Gastroesophageal sphincter (tissue), 4 donors: Measurements from ENCODE around the gene CPT1B. TPM values are rescaled to one million over a fixed set of nuclear protein-coding genes. Genes with fewer than 3 reads are reported as not detected.

ENCODE experiments used
- ATAC-seq: fragments of 150-250 bp; one replicate; pipeline ENCODE4 v1.9.1; 2016; ENCODE audit warnings: mild to moderate bottlenecking, moderate library complexity
- H3K27ac ChIP-seq, 4 donors: fragments of 200-600 bp; sonication (generic) in 3 of 4; 1 replicate in 3 of 4; 2 replicates in 1 of 4; pipeline ENCODE4 v1.5.1; 2016 to 2019
- H3K27me3 ChIP-seq: fragments of 200-600 bp; sonication (generic); one replicate; pipeline ENCODE4 v1.5.1; 2019
- H3K36me3 ChIP-seq, 2 donors: fragments of 200-600 bp; sonication (generic); one replicate each; pipeline ENCODE4 v1.5.1; 2019; ENCODE audit warnings: control low read depth in 1 of 2
- H3K4me1 ChIP-seq, 3 donors: fragments of 200-600 bp; sonication (generic); 1 replicate in 2 of 3; 2 replicates in 1 of 3; pipeline ENCODE4 v1.5.1; 2016 to 2019; ENCODE audit warnings: control low read depth in 2 of 3
- H3K4me3 ChIP-seq, 2 donors: fragments of 200-600 bp; sonication (generic); one replicate each; pipeline ENCODE4 v1.5.1; 2019; ENCODE audit warnings: mild to moderate bottlenecking in 1 of 2, moderate library complexity in 1 of 2
- H3K9me3 ChIP-seq, 3 donors: fragments of 200-600 bp; sonication (generic); one replicate each; pipeline ENCODE4 v1.5.1; 2017 to 2019; ENCODE audit warnings: control low read depth in 2 of 3
- EP300 ChIP-seq: sonication (generic); formaldehyde crosslinking; IDR thresholded peaks from one replicate; pipeline ENCODE4 v1.6.1; 2017; ENCODE audit warnings: antibody characterized with exemption, mild to moderate bottlenecking
- POLR2A ChIP-seq, 2 donors: fragments of 450-650 bp; IDR thresholded peaks; one replicate each; pipeline ENCODE4 v1.6.1; 2017; ENCODE audit warnings: antibody characterized with exemption in 2 of 2, mild to moderate bottlenecking in 2 of 2, moderate library complexity in 1 of 2
- POLR2AphosphoS5 ChIP-seq: sonication (generic); formaldehyde crosslinking; IDR thresholded peaks from one replicate; pipeline ENCODE4 v1.6.1; 2017; ENCODE audit warnings: antibody characterized with exemption
- WGBS, 2 donors: methylation state at CpG; one replicate each; pipeline ENCODE4 v1.1.5; 2018; ENCODE audit warnings: low coverage in 1 of 2; 5-methylcytosine and 5-hydroxymethylcytosine counted together
- total RNA-seq, 4 donors: library from RNA; depleted of rRNA; stranded (reverse); fragments of >200 nt; gene quantifications; one replicate each; pipeline ENCODE4 v1.1.0, GENCODE V29; 2016
- TF ChIP-seq, protein P1 (sequence below), 4 experiments: fragments of 200-600 bp in 2 of 4; fragments of 450-650 bp in 2 of 4; sonication (generic) in 1 of 4; IDR thresholded peaks; one replicate each; pipeline ENCODE4 v1.5.1; 2017 to 2019; ENCODE audit warnings: antibody characterized with exemption in 4 of 4, mild to moderate bottlenecking in 2 of 4, moderate library complexity in 2 of 4

CPT1B gene
- total RNA-seq, 4 donors from 2014 or later: 3.1 to 13.4 (median 6.5) TPM

DNA sequence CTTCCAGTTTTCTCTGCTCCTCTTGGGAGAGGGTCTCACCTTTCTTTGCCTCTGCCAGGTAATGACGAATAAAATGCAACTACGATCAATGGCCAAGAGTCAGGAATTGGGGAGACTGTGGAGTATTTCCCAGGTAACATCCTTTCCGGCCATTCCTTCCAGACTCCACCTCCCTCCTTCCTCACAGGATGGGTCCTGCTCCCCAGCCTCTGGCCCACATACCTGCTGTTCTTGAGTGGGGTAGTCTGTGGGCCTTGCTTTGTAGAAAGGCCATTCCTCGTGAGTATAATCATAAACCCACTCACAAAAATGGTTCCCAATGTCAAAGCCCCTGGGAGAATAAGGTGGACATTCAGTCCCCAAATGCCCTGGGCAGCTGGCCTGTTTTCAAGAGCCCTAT lies 1.5 kb upstream of the CPT1B start:
- H3K4me3 ChIP-seq: no peak overlapping the region
- 96 to 100% methylated on average over 1 to 3 of the region's 4 CpGs for WGBS, 2 donors
- peaks cover 0 to 15% of the 10 kb centered on the region in 2 donors for H3K36me3 ChIP-seq
- no peak for ATAC-seq
- H3K27ac ChIP-seq: no peak overlapping the region
- TF ChIP-seq POLR2A (IDR thresholded peaks at IDR 0.05) (no peak), POLR2AphosphoS5 (no peak), EP300 (no peak)
- TF ChIP-seq, protein P1, sequence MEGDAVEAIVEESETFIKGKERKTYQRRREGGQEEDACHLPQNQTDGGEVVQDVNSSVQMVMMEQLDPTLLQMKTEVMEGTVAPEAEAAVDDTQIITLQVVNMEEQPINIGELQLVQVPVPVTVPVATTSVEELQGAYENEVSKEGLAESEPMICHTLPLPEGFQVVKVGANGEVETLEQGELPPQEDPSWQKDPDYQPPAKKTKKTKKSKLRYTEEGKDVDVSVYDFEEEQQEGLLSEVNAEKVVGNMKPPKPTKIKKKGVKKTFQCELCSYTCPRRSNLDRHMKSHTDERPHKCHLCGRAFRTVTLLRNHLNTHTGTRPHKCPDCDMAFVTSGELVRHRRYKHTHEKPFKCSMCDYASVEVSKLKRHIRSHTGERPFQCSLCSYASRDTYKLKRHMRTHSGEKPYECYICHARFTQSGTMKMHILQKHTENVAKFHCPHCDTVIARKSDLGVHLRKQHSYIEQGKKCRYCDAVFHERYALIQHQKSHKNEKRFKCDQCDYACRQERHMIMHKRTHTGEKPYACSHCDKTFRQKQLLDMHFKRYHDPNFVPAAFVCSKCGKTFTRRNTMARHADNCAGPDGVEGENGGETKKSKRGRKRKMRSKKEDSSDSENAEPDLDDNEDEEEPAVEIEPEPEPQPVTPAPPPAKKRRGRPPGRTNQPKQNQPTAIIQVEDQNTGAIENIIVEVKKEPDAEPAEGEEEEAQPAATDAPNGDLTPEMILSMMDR (IDR thresholded peaks at IDR 0.05): no peak
- peaks cover 4% of the 10 kb centered on the region for H3K27me3 ChIP-seq
- peaks cover 0 to 50% (median 29%) of the 10 kb centered on the region in 3 donors for H3K4me1 ChIP-seq
- no peaks in the 10 kb centered on the region for H3K9me3 ChIP-seq

DNA sequence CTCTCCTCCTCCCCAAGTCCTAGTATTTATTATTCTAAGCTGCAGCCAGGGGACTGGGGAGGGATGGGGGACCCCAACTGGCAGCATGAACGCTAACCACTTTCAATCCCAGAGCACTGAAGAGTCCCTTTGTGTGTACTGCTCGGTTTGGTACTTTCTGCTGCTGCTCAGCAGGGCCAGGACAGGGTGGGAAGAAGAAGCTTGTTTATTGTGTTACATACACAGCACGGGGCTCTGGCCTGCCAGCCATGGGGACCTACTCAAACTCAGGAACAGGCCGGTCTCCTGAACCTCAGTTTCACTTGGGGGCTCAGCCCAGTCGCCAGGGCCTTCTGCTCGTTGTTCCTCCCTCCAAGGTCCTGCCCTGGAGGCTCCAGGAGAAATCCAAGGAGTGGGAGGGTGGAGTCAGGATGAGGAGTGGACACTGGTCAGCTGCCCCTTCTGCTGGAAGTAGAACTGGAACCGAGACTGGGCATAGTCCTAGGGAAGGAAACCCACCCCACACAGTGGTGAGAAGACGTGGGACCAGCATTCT lies 616 bp upstream of the CPT1B start:
- 59 to 83% methylated on average over 1 to 2 of the region's 8 CpGs for WGBS, 2 donors
- peaks cover 0 to 22% of the 10 kb centered on the region in 2 donors for H3K36me3 ChIP-seq
- H3K27ac ChIP-seq: peak overlapping the region in 3 of 4 donors; percentile 52 to 77 (median 70)
- H3K9me3 ChIP-seq: no peaks in the 10 kb centered on the region
- H3K27me3 ChIP-seq: peaks cover 4% of the 10 kb centered on the region
- ATAC-seq: no peak
- TF ChIP-seq POLR2AphosphoS5 (no peak), EP300 (no peak), POLR2A (IDR thresholded peaks at IDR 0.05) (no peak)
- TF ChIP-seq, protein P1 (IDR thresholded peaks at IDR 0.05): no peak
- H3K4me1 ChIP-seq: peaks cover 0 to 49% (median 28%) of the 10 kb centered on the region in 3 donors
- H3K4me3 ChIP-seq: peak overlapping the region in 1 of 2 donors; percentile 52

DNA sequence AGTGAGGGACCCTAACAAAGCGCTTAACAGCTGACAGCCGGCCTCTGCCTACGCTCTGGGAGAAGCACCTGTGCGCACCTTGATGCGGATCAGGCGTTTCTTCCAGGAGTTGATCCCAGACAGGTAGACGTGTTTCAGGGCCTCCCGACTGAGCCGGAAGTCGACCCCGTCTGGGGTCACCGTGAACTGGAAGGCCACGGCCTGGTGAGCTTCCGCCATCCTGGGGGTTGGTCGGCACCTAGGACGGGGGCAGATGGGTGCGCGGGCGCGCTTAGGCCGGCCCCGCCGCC lies 585 bp downstream of the CPT1B start:
- H3K4me3 ChIP-seq: peak overlapping the region in 1 of 2 donors; percentile 52
- TF ChIP-seq, protein P1 (IDR thresholded peaks at IDR 0.05): no peak
- TF ChIP-seq POLR2AphosphoS5 (no peak), POLR2A (IDR thresholded peaks at IDR 0.05) (no peak)
- ATAC-seq: no peak

DNA sequence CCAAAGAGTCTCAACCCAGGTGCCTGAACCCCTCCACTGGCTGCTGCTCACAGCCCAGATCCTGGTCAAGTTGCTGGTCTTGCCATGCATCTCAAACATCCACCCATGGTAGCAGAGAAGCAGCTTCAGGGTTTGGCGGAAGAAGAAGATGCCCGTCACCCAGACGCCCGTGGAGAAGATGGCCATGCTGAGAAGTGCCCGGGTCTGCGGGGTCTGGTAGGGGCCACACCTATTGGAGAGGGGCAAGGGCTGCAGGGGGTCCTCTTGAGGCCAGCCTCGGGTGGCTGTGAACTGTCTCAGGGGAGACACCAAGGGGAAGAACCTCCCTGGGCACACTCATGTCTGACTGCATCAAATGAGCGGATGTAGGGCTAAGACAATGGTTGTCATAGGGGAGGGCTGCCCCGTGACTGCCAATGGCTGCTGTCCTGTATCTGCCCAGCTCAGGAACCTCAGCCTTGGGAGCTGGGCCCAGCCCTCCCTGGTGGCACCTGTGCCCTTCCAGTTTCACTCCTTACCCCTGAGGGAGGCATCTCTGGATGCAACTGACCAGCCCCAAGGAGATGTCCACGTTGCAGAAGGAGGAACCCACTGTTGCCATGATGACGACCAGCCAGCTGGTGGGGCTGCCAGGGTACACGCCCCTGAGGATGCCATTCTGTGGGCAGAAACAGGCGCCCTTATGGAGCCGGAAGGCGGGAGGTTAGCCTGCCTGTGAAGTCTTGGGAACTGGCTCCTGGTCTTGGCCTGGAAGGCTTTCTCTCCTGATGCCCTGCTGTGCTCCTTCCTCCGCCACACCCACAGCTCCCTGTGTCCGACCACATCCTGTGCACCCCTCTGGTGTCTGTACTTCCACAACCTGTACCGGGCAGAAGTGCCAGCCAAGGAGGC lies 1.2 kb downstream of the CPT1B start:
- Histone ChIP-seq H3K36me3 (peaks cover 0 to 40% of the 10 kb centered on the region in 2 donors), H3K4me1 (peaks cover 0 to 41% (median 22%) of the 10 kb centered on the region in 3 donors), H3K27me3 (peaks cover 4% of the 10 kb centered on the region), H3K4me3 (peak overlapping the region in 1 of 2 donors; percentile 52), H3K27ac (peak overlapping the region in 1 of 4 donors; percentile 77), H3K9me3 (no peaks in the 10 kb centered on the region)
- no peak for ATAC-seq
- TF ChIP-seq POLR2AphosphoS5: no peak
- TF ChIP-seq, protein P1 (IDR thresholded peaks at IDR 0.05): no peak
- 73 to 80% methylated on average over 1 to 6 of the region's 18 CpGs for WGBS, 2 donors

More for the DNA sequence above, 585 bp downstream of the CPT1B start:
- Histone ChIP-seq H3K4me1 (peaks cover 0 to 42% (median 22%) of the 10 kb centered on the region in 3 donors), H3K27me3 (peaks cover 4% of the 10 kb centered on the region), H3K27ac (peak overlapping the region in 2 of 4 donors; percentile 52 to 77), H3K9me3 (no peaks in the 10 kb centered on the region), H3K36me3 (peaks cover 0 to 34% of the 10 kb centered on the region in 2 donors)
- WGBS, 2 donors: 36% methylated on average over 5 of the region's 23 CpGs; no CpG with 5 or more reads in 1 of the 2 donors
